H1 (cell line): Measurements from ENCODE around the gene PLA1A. TPM values are rescaled to one million over a fixed set of nuclear protein-coding genes. Genes with fewer than 3 reads are reported as not detected.

Source experiments
- CTCF ChIA-PET: fragments of 300-600 bp; sonication (Branson Sonifier 250); formaldehyde crosslinking; loops from one replicate; lab custom pipeline; 2021; ENCODE audit not compliant: partially characterized antibody; lab: Charles Lee
- POLR2A ChIA-PET: fragments of 300-600 bp; sonication (Branson Sonifier 250); formaldehyde crosslinking; loops from one replicate; lab custom pipeline; 2021; ENCODE audit warnings: inconsistent platforms; ENCODE audit not compliant: partially characterized antibody; lab: Charles Lee
- DNase-seq, 2 experiments: peaks; one replicate each; pipeline versions ENCODE4 v3.0.0 to v3.0.0-alpha.2; 2010 to 2022; ENCODE audit warnings: low spot score in 2 of 2, low read depth in 1 of 2, mixed read lengths in 1 of 2
- FAIRE-seq: peaks from 2 replicates; lab custom pipeline; 2011; peaks lifted over from hg19 to GRCh38; lab: Jason Lieb, UNC
- H2AFZ ChIP-seq: 2 replicates; pipeline ENCODE4 v1.8.1; 2012; ENCODE audit warnings: low read length, inconsistent platforms
- H2AK5ac ChIP-seq: 2 replicates; pipeline ENCODE4 v1.6.1; 2013; ENCODE audit warnings: low read depth, low read length
- H2BK120ac ChIP-seq: replicated peaks from 2 replicates; pipeline ENCODE3; 2013; ENCODE audit warnings: low read depth, low read length, inconsistent platforms
- H2BK12ac ChIP-seq: 2 replicates; pipeline ENCODE4 v1.6.1; 2013; ENCODE audit warnings: low read depth, low read length
- H2BK15ac ChIP-seq: 2 replicates; pipeline ENCODE4 v1.6.1; 2013; ENCODE audit warnings: low read length
- H2BK20ac ChIP-seq: 2 replicates; pipeline ENCODE4 v1.6.1; 2013; ENCODE audit warnings: low read length
- H2BK5ac ChIP-seq: 2 replicates; pipeline ENCODE4 v1.6.1; 2013; ENCODE audit warnings: low read depth, low read length
- H3K14ac ChIP-seq: 2 replicates; pipeline ENCODE4 v1.6.1; 2013; ENCODE audit warnings: inconsistent platforms; ENCODE audit not compliant: insufficient read length
- H3K18ac ChIP-seq: 2 replicates; pipeline ENCODE4 v1.6.1; 2013; ENCODE audit warnings: low read length; ENCODE audit errors: extremely low read depth
- H3K23ac ChIP-seq: 2 replicates; pipeline ENCODE4 v1.6.1; 2013; ENCODE audit warnings: inconsistent platforms; ENCODE audit not compliant: insufficient read length
- H3K23me2 ChIP-seq: 2 replicates; pipeline ENCODE4 v1.6.1; 2013; ENCODE audit warnings: low read depth, low read length
- H3K27ac ChIP-seq: 2 replicates; pipeline ENCODE4 v1.6.1; 2011; ENCODE audit warnings: low read depth, low read length, inconsistent platforms
- H3K27me3 ChIP-seq, 4 experiments: replicated peaks in 1 of 4; 1 replicate in 1 of 4; 2 replicates in 3 of 4; pipeline versions ENCODE4 v1.6.1 to v1.8.1; 2011 to 2013; ENCODE audit warnings: low read length in 3 of 4, mild to moderate bottlenecking in 3 of 4, inconsistent platforms in 2 of 4, mixed read lengths in 2 of 4, moderate library complexity in 1 of 4; ENCODE audit not compliant: control insufficient read depth in 3 of 4, insufficient read depth in 3 of 4; ENCODE audit errors: extremely low read depth in 1 of 4
- H3K36me3 ChIP-seq, 4 experiments: 2 replicates each; pipeline versions ENCODE4 v1.6.1 to v1.8.1; 2011 to 2013; ENCODE audit warnings: mild to moderate bottlenecking in 4 of 4, low read length in 3 of 4, moderate library complexity in 2 of 4, control low read depth in 1 of 4, inconsistent platforms in 1 of 4; ENCODE audit not compliant: insufficient read depth in 4 of 4, control insufficient read depth in 2 of 4
- H3K4ac ChIP-seq: replicated peaks from 2 replicates; pipeline ENCODE3; 2013; ENCODE audit warnings: low read length, low read depth, mixed read lengths, inconsistent platforms; ENCODE audit not compliant: insufficient read length
- H3K4me1 ChIP-seq, 4 experiments: replicated peaks in 1 of 4; 1 replicate in 1 of 4; 2 replicates in 3 of 4; pipeline versions ENCODE4 v1.6.1 to v1.8.1; 2011 to 2013; ENCODE audit warnings: low read length in 3 of 4, inconsistent platforms in 2 of 4, mixed read lengths in 1 of 4; ENCODE audit not compliant: insufficient read depth in 4 of 4, control insufficient read depth in 3 of 4
- H3K4me2 ChIP-seq, 2 experiments: 2 replicates each; pipeline versions ENCODE4 v1.6.1 to v1.8.1; 2011 to 2013; ENCODE audit warnings: low read depth in 2 of 2, low read length in 2 of 2, control low read depth in 1 of 2, inconsistent platforms in 1 of 2, mild to moderate bottlenecking in 1 of 2; ENCODE audit not compliant: insufficient read depth in 1 of 2
- H3K4me3 ChIP-seq, 4 experiments: fragments of 200-600, 300-600 bp in 1 of 4; sonication (generic), shearing (Covaris generic), sonication (Bioruptor Twin) in 1 of 4; 2 replicates each; pipeline versions ENCODE4 v1.5.1 to v1.8.1; 2011 to 2016; ENCODE audit warnings: low read length in 4 of 4, low read depth in 3 of 4, control low read depth in 2 of 4, inconsistent platforms in 2 of 4, mild to moderate bottlenecking in 2 of 4, mixed read lengths in 1 of 4, moderate library complexity in 1 of 4; ENCODE audit not compliant: insufficient read depth in 2 of 4; ENCODE audit errors: extremely low read depth in 1 of 4
- H3K56ac ChIP-seq: replicated peaks from 2 replicates; pipeline ENCODE3; 2013; ENCODE audit warnings: low read depth, mild to moderate bottlenecking, mixed read lengths, low read length, inconsistent platforms; ENCODE audit not compliant: insufficient read length
- H3K79me1 ChIP-seq: 2 replicates; pipeline ENCODE4 v1.6.1; 2013; ENCODE audit warnings: low read depth, low read length, control low read depth
- H3K79me2 ChIP-seq, 2 experiments: 2 replicates each; pipeline versions ENCODE4 v1.6.1 to v1.8.1; 2012 to 2013; ENCODE audit warnings: low read length in 2 of 2, mild to moderate bottlenecking in 2 of 2, inconsistent platforms in 1 of 2; ENCODE audit not compliant: insufficient read depth in 2 of 2, control insufficient read depth in 1 of 2
- H3K9ac ChIP-seq, 4 experiments: replicated peaks in 1 of 4; 1 replicate in 1 of 4; 2 replicates in 3 of 4; pipeline versions ENCODE4 v1.6.1 to v1.8.1; 2011 to 2013; ENCODE audit warnings: low read depth in 3 of 4, low read length in 3 of 4, control low read depth in 2 of 4, mild to moderate bottlenecking in 2 of 4, moderate library complexity in 2 of 4, inconsistent platforms in 1 of 4; ENCODE audit errors: extremely low read depth in 1 of 4
- H3K9me3 ChIP-seq, 2 experiments: 2 replicates each; pipeline versions ENCODE4 v1.6.1 to v1.8.1; 2012 to 2013; ENCODE audit warnings: mild to moderate bottlenecking in 2 of 2, moderate library complexity in 2 of 2, control low read depth in 1 of 2, inconsistent platforms in 1 of 2, low read depth in 1 of 2, low read length in 1 of 2, mixed read lengths in 1 of 2; ENCODE audit not compliant: insufficient read depth in 2 of 2
- H4K20me1 ChIP-seq, 2 experiments: replicated peaks in 1 of 2; 2 replicates each; pipeline versions ENCODE3 to v1.8.1; 2011 to 2013; ENCODE audit warnings: inconsistent platforms in 2 of 2, low read length in 2 of 2, mild to moderate bottlenecking in 1 of 2; ENCODE audit not compliant: insufficient read depth in 2 of 2, control insufficient read depth in 1 of 2
- H4K5ac ChIP-seq: 2 replicates; pipeline ENCODE4 v1.6.1; 2013; ENCODE audit warnings: low read length, low read depth, mixed read lengths, inconsistent platforms; ENCODE audit not compliant: insufficient read length
- H4K8ac ChIP-seq: 2 replicates; pipeline ENCODE4 v1.8.0; 2013; ENCODE audit warnings: mild to moderate bottlenecking, moderate library complexity, low read length, inconsistent platforms; ENCODE audit not compliant: insufficient read depth; ENCODE audit errors: extremely low read depth
- H4K91ac ChIP-seq: replicated peaks from 2 replicates; pipeline ENCODE3; 2013; ENCODE audit warnings: low read length, mixed read lengths, inconsistent platforms; ENCODE audit not compliant: insufficient read length
- CBX8 ChIP-seq: fragments of 300-800, 300-1000 bp; sonication (generic); IDR thresholded peaks from 2 replicates; pipeline ENCODE4 v1.7.1; 2016; ENCODE audit warnings: low read depth, low read length, borderline replicate concordance
- EZH2 ChIP-seq: fragments of 200-600 bp; sonication (generic); IDR thresholded peaks from 2 replicates; pipeline ENCODE4 v1.7.1; 2012; ENCODE audit warnings: low read depth, mild to moderate bottlenecking, moderate library complexity, low read length, inconsistent platforms; ENCODE audit not compliant: severe bottlenecking
- GTF2F1 ChIP-seq: IDR thresholded peaks from 2 replicates; pipeline ENCODE4 v1.6.1; 2012; ENCODE audit warnings: low read depth, low read length, improper control_type of control experiment, borderline replicate concordance
- HDAC6 ChIP-seq: IDR thresholded peaks from one replicate; pipeline ENCODE4 v1.7.1; 2012; ENCODE audit warnings: low read depth, mild to moderate bottlenecking, inconsistent platforms, low read length, moderate library complexity
- KDM4A ChIP-seq: IDR thresholded peaks from one replicate; pipeline ENCODE4 v1.7.1; 2012; ENCODE audit warnings: low read depth, mild to moderate bottlenecking, moderate library complexity, low read length, inconsistent platforms; ENCODE audit not compliant: severe bottlenecking
- SP2 ChIP-seq: IDR thresholded peaks from 2 replicates; pipeline ENCODE4 v1.6.1; 2012; ENCODE audit warnings: mild to moderate bottlenecking, low read length, inconsistent platforms
- TAF1 ChIP-seq: IDR thresholded peaks from 2 replicates; pipeline ENCODE4 v1.6.1; 2011; ENCODE audit warnings: mild to moderate bottlenecking, low read depth, low read length
- TBP ChIP-seq: IDR thresholded peaks from 2 replicates; pipeline ENCODE4 v1.6.1; 2011; ENCODE audit warnings: low read depth, low read length, improper control_type of control experiment
- TEAD4 ChIP-seq: IDR thresholded peaks from 2 replicates; pipeline ENCODE4 v1.6.1; 2012; ENCODE audit warnings: low read depth, low read length, inconsistent platforms, mixed read lengths
- ZNF274 ChIP-seq: IDR thresholded peaks from 2 replicates; pipeline ENCODE4 v1.7.0; 2012; ENCODE audit warnings: low read length, borderline replicate concordance; ENCODE audit errors: extremely low read depth
- WGBS, 2 experiments: shearing (Covaris generic) in 1 of 2; methylation state at CpG; one replicate each; pipeline versions ENCODE4 v1.1.6 to v1.1.7; 2013 to 2015; ENCODE audit warnings: low lambda C conversion rate in 2 of 2, mixed read lengths in 2 of 2, inconsistent platforms in 1 of 2, low coverage in 1 of 2, missing lambda C conversion rate in 1 of 2; ENCODE audit not compliant: insufficient replicate concordance in 2 of 2, insufficient coverage in 1 of 2, insufficient read length in 1 of 2; ENCODE audit errors: extremely low coverage in 1 of 2, missing lambda C conversion rate in 1 of 2; 5-methylcytosine and 5-hydroxymethylcytosine counted together
- polyA plus RNA-seq, 7 experiments: library from polyadenylated mRNA; depleted of rRNA in 3 of 7; stranded (reverse) in 5 of 7; unstranded in 2 of 7; fragments of >200 nt in 5 of 7; fragments of 200-250 nt in 2 of 7; gene quantifications; 1 replicate in 5 of 7; 2 replicates in 1 of 7; 4 replicates in 1 of 7; pipeline versions ENCODE4 v1.2.1 to v1.2.3, GENCODE V29; 2011 to 2013; ENCODE audit warnings: missing spikeins in 2 of 7, mixed read lengths in 2 of 7
- total RNA-seq: library from RNA; stranded (reverse); fragmentation: NEBNext Ultra II Directional; extraction: Animal tissue kit (Norgen Biotek cat#: 25700); gene quantifications from 2 replicates; pipeline ENCODE4 v1.2.1, GENCODE V29; 2021
- TF ChIP-seq, protein P1 (sequence below), 3 experiments: IDR thresholded peaks; 1 replicate in 2 of 3; 2 replicates in 1 of 3; pipeline versions ENCODE4 v1.5.1 to v1.6.1; 2011; ENCODE audit warnings: low read length in 3 of 3, mild to moderate bottlenecking in 3 of 3, inconsistent platforms in 2 of 3, low read depth in 1 of 3, moderate library complexity in 1 of 3; ENCODE audit not compliant: insufficient read depth in 1 of 3; ENCODE audit errors: control extremely low read depth in 1 of 3

Gene PLA1A
- total and polyA plus RNA-seq, 2 of the 8 experiments (the other 6 are each of a cell fraction or from before 2014, with no cell fraction given), result not detected

DNA sequence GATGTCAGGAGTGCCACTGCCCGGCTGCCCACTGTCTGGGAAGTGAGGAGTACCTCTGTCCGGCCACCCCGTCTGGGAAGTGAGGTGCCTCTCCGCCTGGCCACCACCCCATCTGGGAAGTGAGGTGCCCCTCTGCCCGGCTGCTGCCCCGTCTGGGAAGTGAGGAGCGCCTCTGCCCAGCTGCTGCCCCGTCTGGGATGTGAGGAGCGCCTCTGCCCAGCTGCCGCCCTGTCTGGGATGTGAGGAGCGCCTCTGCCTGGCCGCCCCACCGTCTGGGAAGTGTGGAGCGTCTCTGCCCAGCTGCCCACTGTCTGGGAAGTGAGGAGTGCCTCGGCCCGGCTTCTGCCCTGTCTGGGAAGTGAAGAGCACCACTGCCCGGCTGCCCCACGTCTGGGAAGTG is 76.2 kb downstream of the PLA1A start:
- Histone ChIP-seq H3K9ac (no peak overlapping the region), H2BK20ac (no peak overlapping the region), H3K27ac (no peak overlapping the region), H3K56ac (no peak overlapping the region), H3K79me1 (no peaks in the 10 kb centered on the region), H3K14ac (no peak overlapping the region), H3K27me3 (no peaks in the 10 kb centered on the region), H3K4me3 (no peak overlapping the region), H3K23ac (no peak overlapping the region), H3K79me2 (peaks cover 0 to 18% of the 10 kb centered on the region in 2 experiments; a peak in 2 of 4 replicates), H4K5ac (no peak overlapping the region), H2BK120ac (no peak overlapping the region), H4K20me1 (no peaks in the 10 kb centered on the region), H2AK5ac (no peak overlapping the region), H3K36me3 (peaks cover 0 to 31% (median 18%) of the 10 kb centered on the region in 4 experiments; a peak in 6 of 8 replicates), H2BK15ac (no peak overlapping the region), H3K18ac (no peak overlapping the region), H3K4me1 (no peaks in the 10 kb centered on the region), H3K4ac (no peak overlapping the region), H2BK5ac (no peak overlapping the region), H2BK12ac (no peak overlapping the region), H2AFZ (no peak overlapping the region), H4K8ac (no peak overlapping the region), H3K4me2 (no peak overlapping the region), H4K91ac (no peak overlapping the region), H3K23me2 (peaks cover 6% of the 10 kb centered on the region), H3K9me3 (no peaks in the 10 kb centered on the region; a peak in 1 of 4 replicates)
- ChIA-PET CTCF (interaction anchor here (0.5 to 2.5 kb wide), 4 partner anchors 17 to 92 kb away, joined by 3 to 8 read pairs (median 6); no protein-coding TSS in a partner anchor), POLR2A (no interaction called here)
- no peak for DNase-seq
- WGBS, 2 experiments, result 92% methylated on average over 15 of the region's 18 CpGs; no CpG with 5 or more reads in 1 of the 2 experiments
- FAIRE-seq, result no peak
- TF ChIP-seq HDAC6 (no peak), CBX8 (no peak), SP2 (no peak), TBP (no peak), EZH2 (no peak), TAF1 (no peak), TEAD4 (no peak), GTF2F1 (no peak), ZNF274 (no peak), KDM4A (no peak)
- TF ChIP-seq, protein P1, sequence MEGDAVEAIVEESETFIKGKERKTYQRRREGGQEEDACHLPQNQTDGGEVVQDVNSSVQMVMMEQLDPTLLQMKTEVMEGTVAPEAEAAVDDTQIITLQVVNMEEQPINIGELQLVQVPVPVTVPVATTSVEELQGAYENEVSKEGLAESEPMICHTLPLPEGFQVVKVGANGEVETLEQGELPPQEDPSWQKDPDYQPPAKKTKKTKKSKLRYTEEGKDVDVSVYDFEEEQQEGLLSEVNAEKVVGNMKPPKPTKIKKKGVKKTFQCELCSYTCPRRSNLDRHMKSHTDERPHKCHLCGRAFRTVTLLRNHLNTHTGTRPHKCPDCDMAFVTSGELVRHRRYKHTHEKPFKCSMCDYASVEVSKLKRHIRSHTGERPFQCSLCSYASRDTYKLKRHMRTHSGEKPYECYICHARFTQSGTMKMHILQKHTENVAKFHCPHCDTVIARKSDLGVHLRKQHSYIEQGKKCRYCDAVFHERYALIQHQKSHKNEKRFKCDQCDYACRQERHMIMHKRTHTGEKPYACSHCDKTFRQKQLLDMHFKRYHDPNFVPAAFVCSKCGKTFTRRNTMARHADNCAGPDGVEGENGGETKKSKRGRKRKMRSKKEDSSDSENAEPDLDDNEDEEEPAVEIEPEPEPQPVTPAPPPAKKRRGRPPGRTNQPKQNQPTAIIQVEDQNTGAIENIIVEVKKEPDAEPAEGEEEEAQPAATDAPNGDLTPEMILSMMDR (IDR thresholded peaks at IDR 0.05; ENCODE audit: control extremely low read depth in 1 of 3, insufficient read depth in 1 of 3, low read depth in 1 of 3, low read length in 3 of 3), result no peak
